ENCODE measurements around the gene APRT. TPM values are rescaled to one million over a fixed set of nuclear protein-coding genes. Genes with fewer than 3 reads are reported as not detected.

Gene APRT
- total and polyA plus RNA-seq, 9 of the 15 experiments (the other 6 are each of a cell fraction or from before 2014, with no cell fraction given): 41.7 to 409 (median 146) TPM

GRCh38 chr16:88811769-88812512 lies at the start of gene APRT (continued):
- TF ChIP-seq DDX20 (tag; IDR thresholded peaks at IDR 0.05; ENCODE audit: low read depth) (no peak), MEIS2 (IDR thresholded peaks at IDR 0.05; ENCODE audit: partially characterized antibody) (peak; percentile 35), REST (IDR thresholded peaks at IDR 0.05; ENCODE audit: borderline replicate concordance) (peak; percentile 89), REST (CRISPR knock-in tag; IDR thresholded peaks at IDR 0.05; ENCODE audit: low read depth) (peak; percentile 81), ZBTB40 (IDR thresholded peaks at IDR 0.05) (peak; percentile 80), ZBTB40 (CRISPR knock-in tag; IDR thresholded peaks at IDR 0.05) (no peak), ZNF282 (CRISPR knock-in tag; IDR thresholded peaks at IDR 0.05) (0 out of 2 replicates have a peak, but pooled peaks have one; percentile 61), ARID2 (IDR thresholded peaks at IDR 0.05) (no peak), HMG20B (CRISPR knock-in tag; IDR thresholded peaks at IDR 0.05) (no peak), ZNF224 (CRISPR knock-in tag; IDR thresholded peaks at IDR 0.05) (no peak), BCL6 (CRISPR knock-in tag; IDR thresholded peaks at IDR 0.05) (no peak), PYGO2 (tag; IDR thresholded peaks at IDR 0.05) (no peak)
